BLaER1 (cell line): ENCODE results near the gene RAB3GAP2.
"Not testable (repeated sequence)": the region's sequence is repeated elsewhere in the genome, so short reads cannot be mapped to it uniquely, and the experiment has no call there.

Source experiments
- H3K27ac ChIP-seq: shearing (Covaris generic); formaldehyde crosslinking; 2 replicates; pipeline ENCODE4 v1.8.1; 2022
- H3K27me3 ChIP-seq: shearing (Covaris generic); formaldehyde crosslinking; 2 replicates; pipeline ENCODE4 v1.8.1; 2022
- H3K36me3 ChIP-seq: shearing (Covaris generic); formaldehyde crosslinking; 2 replicates; pipeline ENCODE4 v1.8.1; 2022
- H3K4me1 ChIP-seq: shearing (Covaris generic); formaldehyde crosslinking; 2 replicates; pipeline ENCODE4 v1.8.1; 2022
- H3K4me2 ChIP-seq: shearing (Covaris generic); formaldehyde crosslinking; 2 replicates; pipeline ENCODE4 v1.8.1; 2022
- H3K4me3 ChIP-seq: shearing (Covaris generic); formaldehyde crosslinking; 2 replicates; pipeline ENCODE4 v1.8.1; 2022
- H3K9ac ChIP-seq: shearing (Covaris generic); formaldehyde crosslinking; 2 replicates; pipeline ENCODE4 v1.8.1; 2022
- H3K9me3 ChIP-seq: shearing (Covaris generic); formaldehyde crosslinking; 2 replicates; pipeline ENCODE4 v1.8.1; 2022
- H4K20me1 ChIP-seq: shearing (Covaris generic); formaldehyde crosslinking; 2 replicates; pipeline ENCODE4 v1.8.1; 2022
- Cebpa-rat ChIP-seq: shearing (Covaris generic); IDR thresholded peaks from 2 replicates; pipeline ENCODE4 v1.8.1; 2022

RAB3GAP2 gene, protein sequence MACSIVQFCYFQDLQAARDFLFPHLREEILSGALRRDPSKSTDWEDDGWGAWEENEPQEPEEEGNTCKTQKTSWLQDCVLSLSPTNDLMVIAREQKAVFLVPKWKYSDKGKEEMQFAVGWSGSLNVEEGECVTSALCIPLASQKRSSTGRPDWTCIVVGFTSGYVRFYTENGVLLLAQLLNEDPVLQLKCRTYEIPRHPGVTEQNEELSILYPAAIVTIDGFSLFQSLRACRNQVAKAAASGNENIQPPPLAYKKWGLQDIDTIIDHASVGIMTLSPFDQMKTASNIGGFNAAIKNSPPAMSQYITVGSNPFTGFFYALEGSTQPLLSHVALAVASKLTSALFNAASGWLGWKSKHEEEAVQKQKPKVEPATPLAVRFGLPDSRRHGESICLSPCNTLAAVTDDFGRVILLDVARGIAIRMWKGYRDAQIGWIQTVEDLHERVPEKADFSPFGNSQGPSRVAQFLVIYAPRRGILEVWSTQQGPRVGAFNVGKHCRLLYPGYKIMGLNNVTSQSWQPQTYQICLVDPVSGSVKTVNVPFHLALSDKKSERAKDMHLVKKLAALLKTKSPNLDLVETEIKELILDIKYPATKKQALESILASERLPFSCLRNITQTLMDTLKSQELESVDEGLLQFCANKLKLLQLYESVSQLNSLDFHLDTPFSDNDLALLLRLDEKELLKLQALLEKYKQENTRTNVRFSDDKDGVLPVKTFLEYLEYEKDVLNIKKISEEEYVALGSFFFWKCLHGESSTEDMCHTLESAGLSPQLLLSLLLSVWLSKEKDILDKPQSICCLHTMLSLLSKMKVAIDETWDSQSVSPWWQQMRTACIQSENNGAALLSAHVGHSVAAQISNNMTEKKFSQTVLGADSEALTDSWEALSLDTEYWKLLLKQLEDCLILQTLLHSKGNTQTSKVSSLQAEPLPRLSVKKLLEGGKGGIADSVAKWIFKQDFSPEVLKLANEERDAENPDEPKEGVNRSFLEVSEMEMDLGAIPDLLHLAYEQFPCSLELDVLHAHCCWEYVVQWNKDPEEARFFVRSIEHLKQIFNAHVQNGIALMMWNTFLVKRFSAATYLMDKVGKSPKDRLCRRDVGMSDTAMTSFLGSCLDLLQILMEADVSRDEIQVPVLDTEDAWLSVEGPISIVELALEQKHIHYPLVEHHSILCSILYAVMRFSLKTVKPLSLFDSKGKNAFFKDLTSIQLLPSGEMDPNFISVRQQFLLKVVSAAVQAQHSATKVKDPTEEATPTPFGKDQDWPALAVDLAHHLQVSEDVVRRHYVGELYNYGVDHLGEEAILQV (N-terminal part only)

GRCh38 chr1:220272047-220272840 is at the start of gene RAB3GAP2:
RAB3GAP2 (minus strand) TSS chr1:220272453; CDS start chr1:220272337, 116 bp downstream.
- peaks cover 29% of the 10 kb centered on the region for H3K36me3 ChIP-seq
- peak within 1 kb of the TSS; percentile 93 for H3K4me3 ChIP-seq
- no peak for TF ChIP-seq Cebpa-rat
- 0 out of 2 replicates have a peak, but pooled peaks cover 5% of the 10 kb centered on the region for H4K20me1 ChIP-seq
- H3K4me2 ChIP-seq: peak within 1 kb of the TSS; percentile 84
- peaks cover 6% of the 10 kb centered on the region; the same call in 1 of the 2 replicates for H3K9me3 ChIP-seq
- peak within 1 kb of the TSS; percentile 87 for H3K27ac ChIP-seq
- peak within 1 kb of the TSS; percentile 91 for H3K9ac ChIP-seq
- H3K4me1 ChIP-seq: peaks cover 21% of the 10 kb centered on the region
- no peaks in the 10 kb centered on the region for H3K27me3 ChIP-seq

DNA sequence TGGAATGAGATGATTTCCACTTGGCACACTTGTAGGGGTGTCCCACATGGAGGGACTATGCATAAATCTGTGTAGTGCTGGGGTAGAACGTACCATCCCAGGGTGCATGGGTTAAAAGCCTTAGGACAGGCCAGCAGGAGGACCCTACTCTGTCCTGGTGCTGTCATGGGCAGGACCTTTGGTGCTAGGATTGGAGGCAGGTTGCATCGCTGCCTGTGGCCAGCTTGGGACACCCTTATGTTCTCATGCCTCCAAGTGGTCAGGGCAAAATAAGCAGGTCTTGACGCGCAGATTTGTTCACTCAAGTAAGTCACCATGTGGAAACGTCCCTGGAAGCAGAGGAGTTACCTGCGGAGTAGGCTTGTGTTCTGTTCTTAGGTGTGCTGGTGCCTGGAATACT is 49.5 kb upstream of the RAB3GAP2 start:
- TF ChIP-seq Cebpa-rat: no peak
- no peaks in the 10 kb centered on the region for H4K20me1 ChIP-seq
- H3K36me3 ChIP-seq: no peaks in the 10 kb centered on the region
- no peak overlapping the region for H3K4me2 ChIP-seq
- H3K27me3 ChIP-seq: no peaks in the 10 kb centered on the region
- H3K27ac ChIP-seq: no peak overlapping the region
- no peak overlapping the region for H3K4me3 ChIP-seq
- H3K4me1 ChIP-seq: 0 out of 2 replicates have a peak, but pooled peaks cover 7% of the 10 kb centered on the region
- H3K9me3 ChIP-seq: no peaks in the 10 kb centered on the region
- no peak overlapping the region for H3K9ac ChIP-seq

DNA sequence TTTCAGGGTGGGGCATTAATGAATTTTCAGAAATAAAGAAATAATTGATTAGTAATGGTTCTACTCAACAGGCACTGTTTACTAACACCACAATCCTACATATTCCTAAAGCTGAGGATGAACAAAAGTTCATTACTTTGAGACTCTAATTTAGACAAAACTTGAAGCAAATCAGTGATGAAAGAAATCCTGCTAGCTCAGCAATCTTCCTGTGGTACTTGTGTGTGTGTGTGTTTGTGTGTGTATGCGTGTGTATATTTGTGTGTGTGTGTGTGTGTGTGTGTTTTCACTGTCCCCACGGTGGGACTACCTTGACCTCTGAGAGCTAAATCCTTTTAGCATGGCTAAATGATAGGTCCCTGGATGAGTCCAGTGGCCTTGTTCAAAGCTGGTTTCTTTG is 48.5 kb upstream of the RAB3GAP2 start:
- H3K9ac ChIP-seq: no peak overlapping the region
- 0 out of 2 replicates have a peak, but pooled peaks cover 7% of the 10 kb centered on the region for H3K4me1 ChIP-seq

GRCh38 chr1:220318673-220319072 is 46.4 kb upstream of the RAB3GAP2 start:
- no peak overlapping the region for H3K9ac ChIP-seq
- TF ChIP-seq Cebpa-rat: no peak
- no peaks in the 10 kb centered on the region for H3K4me1 ChIP-seq
- no peak overlapping the region for H3K4me2 ChIP-seq
- no peaks in the 10 kb centered on the region for H3K36me3 ChIP-seq
- H3K27ac ChIP-seq: no peak overlapping the region
- no peaks in the 10 kb centered on the region for H4K20me1 ChIP-seq
- H3K9me3 ChIP-seq: no peaks in the 10 kb centered on the region
- no peaks in the 10 kb centered on the region for H3K27me3 ChIP-seq
- H3K4me3 ChIP-seq: no peak overlapping the region

More for the DNA sequence above, 48.5 kb upstream of the RAB3GAP2 start:
- Histone ChIP-seq H3K27me3 (no peaks in the 10 kb centered on the region), H3K9me3 (no peaks in the 10 kb centered on the region), H3K4me3 (no peak overlapping the region), H3K4me2 (no peak overlapping the region), H3K27ac (no peak overlapping the region), H4K20me1 (no peaks in the 10 kb centered on the region), H3K36me3 (no peaks in the 10 kb centered on the region)
- no peak for TF ChIP-seq Cebpa-rat

- no peak overlapping the region for H3K4me2 ChIP-seq
- H3K4me1 ChIP-seq: no peaks in the 10 kb centered on the region
- no peaks in the 10 kb centered on the region for H3K9me3 ChIP-seq
- no peaks in the 10 kb centered on the region for H3K27me3 ChIP-seq
- no peak overlapping the region for H3K9ac ChIP-seq
- H3K4me3 ChIP-seq: no peak overlapping the region
- no peak for TF ChIP-seq Cebpa-rat
- H3K36me3 ChIP-seq: no peaks in the 10 kb centered on the region
- no peaks in the 10 kb centered on the region for H4K20me1 ChIP-seq
- no peak overlapping the region for H3K27ac ChIP-seq
Measured at GRCh38 chr1:220317161-220317560, 44.9 kb upstream of the RAB3GAP2 start.

- H3K4me2 ChIP-seq: no peak overlapping the region
- no peak overlapping the region for H3K9ac ChIP-seq
- TF ChIP-seq Cebpa-rat: no peak
- H3K4me3 ChIP-seq: no peak overlapping the region
- H3K9me3 ChIP-seq: no peaks in the 10 kb centered on the region
- no peaks in the 10 kb centered on the region for H3K36me3 ChIP-seq
- no peaks in the 10 kb centered on the region for H3K27me3 ChIP-seq
- H4K20me1 ChIP-seq: no peaks in the 10 kb centered on the region
- no peak overlapping the region for H3K27ac ChIP-seq
- H3K4me1 ChIP-seq: no peaks in the 10 kb centered on the region
Measured at GRCh38 chr1:220316305-220316704, 44.1 kb upstream of the RAB3GAP2 start.

DNA sequence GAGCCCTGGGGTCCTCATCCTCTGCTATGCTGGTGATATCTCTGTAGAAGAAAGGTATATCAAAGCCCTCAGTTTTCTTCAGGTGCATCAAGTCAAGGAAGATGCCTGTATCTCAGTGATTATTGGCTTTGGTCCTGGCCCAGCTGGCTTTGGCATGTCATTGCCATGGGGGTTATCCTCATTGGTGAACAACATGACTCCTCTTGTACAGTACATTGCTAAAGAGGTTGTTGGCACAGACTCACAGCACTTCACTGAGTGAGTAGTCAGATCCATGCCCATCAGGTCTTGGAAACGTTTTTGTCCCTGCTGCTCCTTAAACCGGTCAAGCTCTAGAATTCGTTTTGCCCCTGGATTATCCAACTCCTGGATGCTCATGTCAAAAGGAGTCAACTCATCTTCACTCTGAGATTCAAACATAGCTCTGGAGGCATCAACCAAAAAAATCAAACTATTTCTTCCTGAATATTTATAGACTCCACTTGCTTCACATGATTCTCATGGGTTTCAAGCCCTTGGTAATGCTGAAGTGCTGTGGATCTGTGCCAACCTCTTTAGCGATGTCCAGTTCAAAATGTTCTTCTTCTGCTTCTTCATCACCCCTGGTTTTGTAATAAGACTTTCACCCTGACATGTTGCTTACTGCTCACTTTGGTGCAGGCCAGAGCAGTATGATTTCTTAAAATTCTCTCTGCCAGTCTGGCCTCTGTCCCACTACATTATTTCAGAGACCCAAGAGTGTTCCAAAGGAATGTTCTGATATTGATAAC is 43.0 kb upstream of the RAB3GAP2 start:
- TF ChIP-seq Cebpa-rat: no peak
- Histone ChIP-seq H3K4me1 (no peaks in the 10 kb centered on the region), H4K20me1 (no peaks in the 10 kb centered on the region), H3K9me3 (no peaks in the 10 kb centered on the region), H3K4me2 (no peak overlapping the region), H3K27me3 (no peaks in the 10 kb centered on the region), H3K9ac (no peak overlapping the region), H3K4me3 (no peak overlapping the region), H3K27ac (no peak overlapping the region), H3K36me3 (no peaks in the 10 kb centered on the region)

DNA sequence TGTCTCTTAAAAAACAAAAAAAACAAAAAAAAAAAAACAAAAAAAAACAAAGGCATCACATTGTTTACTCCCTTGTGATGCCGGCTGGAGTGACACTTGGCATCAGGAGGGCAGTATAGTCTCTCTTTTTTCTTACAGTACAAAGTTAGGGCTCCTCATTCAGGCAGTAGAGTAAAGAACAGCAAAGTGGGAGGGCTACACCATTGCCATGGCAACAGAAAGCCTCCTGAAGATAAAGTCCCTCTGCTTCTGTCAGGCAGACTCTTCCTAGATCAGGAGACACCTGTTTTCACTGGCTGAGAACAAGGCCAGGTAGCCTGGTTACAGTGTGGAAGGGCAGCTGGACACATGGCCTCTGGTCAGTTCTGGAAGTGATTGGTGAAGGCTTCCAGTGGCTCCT is 41.3 kb upstream of the RAB3GAP2 start:
- Histone ChIP-seq H3K9me3 (no peaks in the 10 kb centered on the region), H3K4me1 (no peaks in the 10 kb centered on the region), H3K27me3 (no peaks in the 10 kb centered on the region), H3K27ac (no peak overlapping the region), H3K4me2 (no peak overlapping the region), H3K4me3 (no peak overlapping the region), H3K9ac (no peak overlapping the region), H4K20me1 (no peaks in the 10 kb centered on the region), H3K36me3 (no peaks in the 10 kb centered on the region)
- no peak for TF ChIP-seq Cebpa-rat

- not testable (repeated sequence) for H4K20me1 ChIP-seq, H3K36me3 ChIP-seq, H3K4me2 ChIP-seq, H3K4me3 ChIP-seq, H3K9ac ChIP-seq, H3K27ac ChIP-seq, H3K27me3 ChIP-seq, H3K9me3 ChIP-seq, H3K4me1 ChIP-seq
Measured at GRCh38 chr1:220310147-220310546, 37.9 kb upstream of the RAB3GAP2 start.
